Measurements from ENCODE around the gene CA12. TPM values are rescaled to one million over a fixed set of nuclear protein-coding genes. Genes with fewer than 3 reads are reported as not detected.

The CA12 gene
- total RNA-seq, 6 donors from 2014 or later = 2.2 to 14.6 (median 6.4) TPM

DNA sequence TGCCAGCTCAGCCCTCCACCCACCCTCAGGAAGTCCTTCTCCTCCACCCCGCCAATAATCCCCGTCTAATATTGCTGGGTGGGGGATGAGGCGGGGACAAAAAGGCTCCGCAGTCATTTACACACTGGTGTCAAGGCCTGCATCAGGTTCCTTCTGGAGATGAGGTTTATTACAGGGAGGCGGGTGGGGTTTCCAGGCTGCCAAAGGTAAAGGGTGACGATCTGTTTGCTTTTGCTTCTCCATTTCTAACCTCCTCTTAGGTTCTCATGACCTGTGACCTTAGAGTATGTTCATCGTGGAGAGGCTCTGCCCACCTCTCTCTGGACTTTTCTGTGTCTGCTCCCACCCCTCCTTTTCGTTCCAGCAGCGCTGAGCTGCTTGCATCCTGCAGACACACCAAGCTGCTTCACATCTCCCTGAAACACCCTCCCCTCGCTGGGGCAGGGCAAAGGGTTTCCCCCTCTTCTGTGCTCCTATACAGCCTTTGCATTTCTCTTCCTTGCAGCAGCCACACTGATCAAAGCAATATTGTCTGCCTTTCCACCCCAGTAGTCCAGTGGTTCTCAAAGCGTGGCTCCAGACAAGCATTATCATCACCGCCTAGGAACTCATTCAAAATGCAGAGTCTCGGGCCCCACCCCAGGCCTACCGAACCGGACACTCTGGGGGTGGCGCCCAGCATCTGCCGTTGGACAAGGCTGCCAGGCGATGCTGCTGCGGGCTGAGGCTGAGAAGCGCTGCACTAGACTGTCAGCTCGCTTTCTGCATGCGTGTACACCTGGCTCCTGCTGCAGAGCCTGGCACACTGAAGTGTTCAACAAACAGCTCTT lies 26.6 kb downstream of the CA12 start:
- Histone ChIP-seq H3K9me3 (no peaks in the 10 kb centered on the region), H3K27ac (no peak overlapping the region), H3K4me1 (no peaks in the 10 kb centered on the region), H3K4me3 (no peak overlapping the region), H3K27me3 (no peaks in the 10 kb centered on the region), H3K36me3 (no peaks in the 10 kb centered on the region)
- DNase-seq (peak in 1 of 2 donors; percentile 47), ATAC-seq (ENCODE audit: low FRiP score in 2 of 2) (no peak)
- 80 to 81% methylated on average over 22 of the region's 22 CpGs for WGBS, 2 donors
- TF ChIP-seq, protein P1, sequence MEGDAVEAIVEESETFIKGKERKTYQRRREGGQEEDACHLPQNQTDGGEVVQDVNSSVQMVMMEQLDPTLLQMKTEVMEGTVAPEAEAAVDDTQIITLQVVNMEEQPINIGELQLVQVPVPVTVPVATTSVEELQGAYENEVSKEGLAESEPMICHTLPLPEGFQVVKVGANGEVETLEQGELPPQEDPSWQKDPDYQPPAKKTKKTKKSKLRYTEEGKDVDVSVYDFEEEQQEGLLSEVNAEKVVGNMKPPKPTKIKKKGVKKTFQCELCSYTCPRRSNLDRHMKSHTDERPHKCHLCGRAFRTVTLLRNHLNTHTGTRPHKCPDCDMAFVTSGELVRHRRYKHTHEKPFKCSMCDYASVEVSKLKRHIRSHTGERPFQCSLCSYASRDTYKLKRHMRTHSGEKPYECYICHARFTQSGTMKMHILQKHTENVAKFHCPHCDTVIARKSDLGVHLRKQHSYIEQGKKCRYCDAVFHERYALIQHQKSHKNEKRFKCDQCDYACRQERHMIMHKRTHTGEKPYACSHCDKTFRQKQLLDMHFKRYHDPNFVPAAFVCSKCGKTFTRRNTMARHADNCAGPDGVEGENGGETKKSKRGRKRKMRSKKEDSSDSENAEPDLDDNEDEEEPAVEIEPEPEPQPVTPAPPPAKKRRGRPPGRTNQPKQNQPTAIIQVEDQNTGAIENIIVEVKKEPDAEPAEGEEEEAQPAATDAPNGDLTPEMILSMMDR (IDR thresholded peaks at IDR 0.05) = no peak
- TF ChIP-seq POLR2AphosphoS5 (IDR thresholded peaks at IDR 0.05) (no peak), EP300 (IDR thresholded peaks at IDR 0.05) (no peak), POLR2A (IDR thresholded peaks at IDR 0.05) (no peak)

DNA sequence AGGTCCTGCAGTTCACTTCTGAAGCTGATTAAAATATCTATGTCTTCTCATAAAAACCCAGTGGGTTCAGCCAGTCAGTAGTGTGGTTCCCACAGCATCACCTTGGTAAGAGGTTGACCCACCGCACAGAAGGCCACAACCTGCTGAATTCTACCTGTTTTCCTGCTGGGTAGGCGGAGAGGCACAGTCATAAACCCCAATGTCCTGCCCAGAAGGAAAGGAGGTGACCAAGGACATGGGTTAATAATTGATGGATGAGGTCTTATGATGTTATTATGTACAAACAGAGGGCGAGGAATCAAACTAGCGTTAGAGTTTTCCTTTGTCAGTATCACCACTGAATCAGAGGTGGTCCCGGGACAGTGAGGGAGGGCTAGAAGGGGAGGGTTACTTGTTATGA lies 27.8 kb downstream of the CA12 start:
- H3K27ac ChIP-seq = no peak overlapping the region
- DNase-seq (no peak), ATAC-seq (ENCODE audit: low FRiP score in 2 of 2) (no peak)
- no peaks in the 10 kb centered on the region for H3K36me3 ChIP-seq
- no peak overlapping the region for H3K4me3 ChIP-seq
- 89 to 90% methylated on average over 5 of the region's 5 CpGs for WGBS, 2 donors
- H3K27me3 ChIP-seq = no peaks in the 10 kb centered on the region
- TF ChIP-seq EP300 (IDR thresholded peaks at IDR 0.05) (no peak), POLR2AphosphoS5 (IDR thresholded peaks at IDR 0.05) (no peak), POLR2A (IDR thresholded peaks at IDR 0.05) (no peak)
- TF ChIP-seq, protein P1 (IDR thresholded peaks at IDR 0.05) = no peak
- peaks cover 0 to 3% (median 0%) of the 10 kb centered on the region in 4 donors for H3K4me1 ChIP-seq
- H3K9me3 ChIP-seq = no peaks in the 10 kb centered on the region

DNA sequence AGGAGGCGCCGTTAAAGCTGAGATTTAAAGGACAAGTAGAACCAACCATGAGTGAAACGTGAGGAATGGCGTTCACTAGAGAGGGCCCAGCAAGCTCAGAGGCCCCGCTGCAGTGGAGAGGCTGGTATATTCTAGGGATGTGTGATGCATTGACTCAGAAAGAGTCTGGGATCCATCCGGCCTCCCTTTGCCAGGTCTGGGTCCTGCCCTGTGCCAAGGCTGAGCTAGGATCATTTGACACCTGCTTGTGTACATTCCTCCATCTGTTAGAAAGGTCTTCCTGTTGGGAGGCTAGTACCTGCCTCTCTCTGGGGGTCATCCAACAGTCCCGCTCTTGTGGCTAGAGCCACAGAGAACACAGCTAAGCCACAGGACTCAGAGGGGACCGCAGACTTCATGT lies 28.4 kb downstream of the CA12 start:
- ATAC-seq (ENCODE audit: low FRiP score in 2 of 2) = no peak
- WGBS, 2 donors = 75 to 79% methylated on average over 8 of the region's 8 CpGs
- Histone ChIP-seq H3K9me3 (no peaks in the 10 kb centered on the region), H3K27ac (no peak overlapping the region), H3K36me3 (no peaks in the 10 kb centered on the region), H3K4me1 (peaks cover 0 to 6% (median 5%) of the 10 kb centered on the region in 4 donors), H3K27me3 (no peaks in the 10 kb centered on the region), H3K4me3 (no peak overlapping the region)
- TF ChIP-seq EP300 (IDR thresholded peaks at IDR 0.05) = no peak
- TF ChIP-seq POLR2AphosphoS5 (IDR thresholded peaks at IDR 0.05) = no peak
- TF ChIP-seq POLR2A (IDR thresholded peaks at IDR 0.05) = no peak
- no peak for DNase-seq

- Histone ChIP-seq H3K27me3 (no peaks in the 10 kb centered on the region), H3K27ac (no peak overlapping the region), H3K4me3 (no peak overlapping the region), H3K4me1 (peaks cover 0 to 9% (median 5%) of the 10 kb centered on the region in 4 donors), H3K36me3 (no peaks in the 10 kb centered on the region), H3K9me3 (no peaks in the 10 kb centered on the region)
- DNase-seq = no peak
- WGBS, 2 donors = 90% methylated on average over 4 of the region's 4 CpGs
- TF ChIP-seq EP300 (IDR thresholded peaks at IDR 0.05) (no peak), POLR2AphosphoS5 (IDR thresholded peaks at IDR 0.05) (no peak), POLR2A (IDR thresholded peaks at IDR 0.05) (no peak)
- TF ChIP-seq, protein P1 (IDR thresholded peaks at IDR 0.05) = no peak
- no peak for ATAC-seq (ENCODE audit: low FRiP score in 2 of 2)
These were observed 28.8 kb downstream of the CA12 start for GRCh38 chr15:63352808-63353207.

DNA sequence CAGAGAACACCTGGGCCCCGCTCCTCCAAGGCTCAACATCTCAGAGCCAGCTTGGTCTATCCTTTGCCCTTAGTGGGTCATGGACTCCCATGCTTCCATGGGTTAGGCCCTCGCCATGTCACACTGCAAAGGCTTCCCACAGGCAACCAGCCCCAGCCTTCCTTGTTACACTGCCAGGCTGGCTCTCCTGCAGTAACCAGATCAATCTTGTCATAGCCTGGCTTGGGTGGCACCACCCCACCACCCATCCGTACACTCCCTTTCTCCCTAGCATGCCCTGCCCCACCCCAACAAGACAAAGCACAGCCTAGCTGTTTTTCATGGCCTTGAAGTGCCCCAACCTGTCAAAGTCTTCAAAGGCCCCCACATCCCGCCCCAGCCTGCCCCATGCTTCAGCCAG lies 30.5 kb downstream of the CA12 start:
- peaks cover 0 to 9% (median 5%) of the 10 kb centered on the region in 4 donors for H3K4me1 ChIP-seq
- ATAC-seq (ENCODE audit: low FRiP score in 2 of 2) = peak in 1 of 2 donors; percentile 18
- WGBS, 2 donors = 83 to 97% methylated on average over 3 to 4 of the region's 4 CpGs

More for the DNA sequence above, 30.5 kb downstream of the CA12 start:
- no peaks in the 10 kb centered on the region for H3K9me3 ChIP-seq
- no peaks in the 10 kb centered on the region for H3K36me3 ChIP-seq
- H3K27ac ChIP-seq = no peak overlapping the region
- TF ChIP-seq POLR2AphosphoS5 (IDR thresholded peaks at IDR 0.05) (no peak), POLR2A (IDR thresholded peaks at IDR 0.05) (no peak), EP300 (IDR thresholded peaks at IDR 0.05) (no peak)
- no peak overlapping the region for H3K4me3 ChIP-seq
- DNase-seq = no peak
- H3K27me3 ChIP-seq = no peaks in the 10 kb centered on the region

Data from upper lobe of left lung (tissue), 6 donors.